HEK293 (cell line): ENCODE data around the gene RNF126.
A peak's percentile ranks its signal among the peaks of the same experiment; 100 is the strongest.

Experiments
- CTCF ChIA-PET: fragments of 350-600 bp; formaldehyde crosslinking; extraction: SDS; loops from one replicate; lab custom pipeline; 2021; ENCODE audit warnings: antibody characterized with exemption; lab: Yijun Ruan, JAX
- POLR2A ChIA-PET: fragments of 300-600 bp; formaldehyde crosslinking; extraction: SDS; loops from one replicate; lab custom pipeline; 2020; ENCODE audit warnings: antibody characterized with exemption, inconsistent platforms; lab: Yijun Ruan, JAX
- H3K27ac ChIP-seq: fragments of 200-500 bp; sonication (Bioruptor generic); 2 replicates; pipeline ENCODE4 v1.5.1; 2014; ENCODE audit warnings: low read depth, low read length, control low read depth, inconsistent platforms; ENCODE audit errors: extremely low read depth
- H3K36me3 ChIP-seq, 2 experiments: fragments of 200-500 bp in 1 of 2; sonication (Bioruptor generic) in 1 of 2; 1 replicate in 1 of 2; 2 replicates in 1 of 2; pipeline ENCODE4 v1.5.1; 2014 to 2017; ENCODE audit warnings: inconsistent platforms in 2 of 2, low read length in 2 of 2; ENCODE audit not compliant: control insufficient read depth in 2 of 2, insufficient read depth in 1 of 2
- H3K4me1 ChIP-seq: fragments of 200-500 bp; sonication (Bioruptor generic); 2 replicates; pipeline ENCODE4 v1.5.1; 2014; ENCODE audit warnings: mild to moderate bottlenecking, low read length, inconsistent platforms; ENCODE audit not compliant: control insufficient read depth, insufficient read depth
- H3K4me3 ChIP-seq: 2 replicates; pipeline ENCODE4 v1.5.1; 2011; ENCODE audit warnings: low read depth, mild to moderate bottlenecking, control low read depth, low read length, moderate library complexity
- H3K9me3 ChIP-seq: fragments of 200-500 bp; sonication (Bioruptor generic); 2 replicates; pipeline ENCODE4 v1.5.1; 2014; ENCODE audit warnings: low read depth, low read length, inconsistent platforms; ENCODE audit not compliant: control insufficient read depth, insufficient read depth
- GFI1B ChIP-seq: fragments of 450-650 bp; formaldehyde crosslinking; IDR thresholded peaks from 2 replicates; pipeline ENCODE4 v1.5.1; 2016; ENCODE audit warnings: missing biosample characterization, missing genetic modification characterization
- HOXC10 ChIP-seq: sonication (generic); formaldehyde crosslinking; IDR thresholded peaks from 2 replicates; pipeline ENCODE4 v1.8.1; 2023; ENCODE audit warnings: mild to moderate bottlenecking, missing genetic modification reagents
- KLF1 ChIP-seq: fragments of 450-650 bp; formaldehyde crosslinking; IDR thresholded peaks from 2 replicates; pipeline ENCODE4 v1.5.1; 2016; ENCODE audit warnings: missing biosample characterization, missing genetic modification characterization
- KLF9 ChIP-seq: fragments of 450-650 bp; formaldehyde crosslinking; IDR thresholded peaks from 2 replicates; pipeline ENCODE4 v1.5.1; 2016; ENCODE audit warnings: missing biosample characterization, missing genetic modification characterization, low read depth
- PRDM1 ChIP-seq: fragments of 450-650 bp; formaldehyde crosslinking; IDR thresholded peaks from 2 replicates; pipeline ENCODE4; 2016; ENCODE audit warnings: missing biosample characterization, missing genetic modification characterization
- ZBTB1 ChIP-seq: fragments of 450-650 bp; formaldehyde crosslinking; IDR thresholded peaks from 2 replicates; pipeline ENCODE4 v1.5.1; 2016; ENCODE audit warnings: missing biosample characterization, missing genetic modification characterization
- ZBTB8A ChIP-seq: fragments of 450-650 bp; formaldehyde crosslinking; IDR thresholded peaks from 2 replicates; pipeline ENCODE4 v1.5.1; 2016; ENCODE audit warnings: missing biosample characterization, missing genetic modification characterization
- ZIC2 ChIP-seq: fragments of 450-650 bp; formaldehyde crosslinking; IDR thresholded peaks from 2 replicates; pipeline ENCODE4 v1.5.1; 2016; ENCODE audit warnings: missing biosample characterization, missing genetic modification characterization
- ZNF174 ChIP-seq: fragments of 450-650 bp; formaldehyde crosslinking; IDR thresholded peaks from 2 replicates; pipeline ENCODE4 v1.5.0; 2017; ENCODE audit warnings: missing biosample characterization, mild to moderate bottlenecking, missing genetic modification characterization
- ZNF335 ChIP-seq: fragments of 450-650 bp; formaldehyde crosslinking; conservative IDR thresholded peaks from 2 replicates; pipeline ENCODE4 v1.5.1; 2016; ENCODE audit warnings: missing biosample characterization, missing genetic modification characterization
- ZNF426 ChIP-seq: fragments of 450-650 bp; formaldehyde crosslinking; IDR thresholded peaks from 2 replicates; pipeline ENCODE4 v1.5.1; 2017; ENCODE audit warnings: missing biosample characterization, missing genetic modification characterization, mild to moderate bottlenecking, inconsistent platforms, moderate library complexity
- ZNF521 ChIP-seq: fragments of 450-650 bp; formaldehyde crosslinking; IDR thresholded peaks from 2 replicates; pipeline ENCODE4 v1.5.1; 2017; ENCODE audit warnings: missing biosample characterization, mild to moderate bottlenecking, missing genetic modification characterization
- ZNF529 ChIP-seq: fragments of 450-650 bp; formaldehyde crosslinking; IDR thresholded peaks from 2 replicates; pipeline ENCODE4 v1.5.1; 2017; ENCODE audit warnings: missing genetic modification characterization, missing biosample characterization; ENCODE audit not compliant: insufficient replicate concordance
- ZNF544 ChIP-seq: fragments of 450-650 bp; formaldehyde crosslinking; IDR thresholded peaks from 2 replicates; pipeline ENCODE4 v1.5.0; 2017; ENCODE audit warnings: missing biosample characterization, missing genetic modification characterization
- ZNF600 ChIP-seq: fragments of 450-650 bp; formaldehyde crosslinking; IDR thresholded peaks from 2 replicates; pipeline ENCODE4 v1.5.1; 2016; ENCODE audit warnings: missing biosample characterization, missing genetic modification characterization
- ZNF623 ChIP-seq: fragments of 450-650 bp; formaldehyde crosslinking; IDR thresholded peaks from 2 replicates; pipeline ENCODE4 v1.5.1; 2016; ENCODE audit warnings: missing biosample characterization, missing genetic modification characterization
- ZNF658 ChIP-seq: fragments of 450-650 bp; formaldehyde crosslinking; IDR thresholded peaks from 2 replicates; pipeline ENCODE4; 2016; ENCODE audit warnings: missing biosample characterization, missing genetic modification characterization
- ZNF768 ChIP-seq: fragments of 450-650 bp; formaldehyde crosslinking; IDR thresholded peaks from 2 replicates; pipeline ENCODE4 v1.5.1; 2018; ENCODE audit warnings: missing biosample characterization, mild to moderate bottlenecking, missing genetic modification characterization
- TF ChIP-seq, protein P1 (sequence below): fragments of 450-650 bp; formaldehyde crosslinking; IDR thresholded peaks from 2 replicates; pipeline ENCODE4 v1.5.1; 2016; ENCODE audit warnings: missing biosample characterization, missing genetic modification characterization
- TF ChIP-seq, protein P2 (sequence below): fragments of 450-650 bp; formaldehyde crosslinking; IDR thresholded peaks from 2 replicates; pipeline ENCODE4 v1.5.1; 2016; ENCODE audit warnings: missing biosample characterization, missing genetic modification characterization, borderline replicate concordance
- TF ChIP-seq, protein P3 (sequence below): fragments of 450-650 bp; formaldehyde crosslinking; IDR thresholded peaks from 2 replicates; pipeline ENCODE4 v1.5.1; 2016; ENCODE audit warnings: missing biosample characterization, missing genetic modification characterization
- TF ChIP-seq, protein P4 (sequence below): fragments of 450-650 bp; formaldehyde crosslinking; IDR thresholded peaks from 2 replicates; pipeline ENCODE4 v1.5.0; 2017; ENCODE audit warnings: missing biosample characterization, missing genetic modification characterization, borderline replicate concordance
- TF ChIP-seq, protein P5 (sequence below): fragments of 450-650 bp; formaldehyde crosslinking; IDR thresholded peaks from 2 replicates; pipeline ENCODE4 v1.5.1; 2016; ENCODE audit warnings: missing biosample characterization, missing genetic modification characterization

Gene RNF126

DNA sequence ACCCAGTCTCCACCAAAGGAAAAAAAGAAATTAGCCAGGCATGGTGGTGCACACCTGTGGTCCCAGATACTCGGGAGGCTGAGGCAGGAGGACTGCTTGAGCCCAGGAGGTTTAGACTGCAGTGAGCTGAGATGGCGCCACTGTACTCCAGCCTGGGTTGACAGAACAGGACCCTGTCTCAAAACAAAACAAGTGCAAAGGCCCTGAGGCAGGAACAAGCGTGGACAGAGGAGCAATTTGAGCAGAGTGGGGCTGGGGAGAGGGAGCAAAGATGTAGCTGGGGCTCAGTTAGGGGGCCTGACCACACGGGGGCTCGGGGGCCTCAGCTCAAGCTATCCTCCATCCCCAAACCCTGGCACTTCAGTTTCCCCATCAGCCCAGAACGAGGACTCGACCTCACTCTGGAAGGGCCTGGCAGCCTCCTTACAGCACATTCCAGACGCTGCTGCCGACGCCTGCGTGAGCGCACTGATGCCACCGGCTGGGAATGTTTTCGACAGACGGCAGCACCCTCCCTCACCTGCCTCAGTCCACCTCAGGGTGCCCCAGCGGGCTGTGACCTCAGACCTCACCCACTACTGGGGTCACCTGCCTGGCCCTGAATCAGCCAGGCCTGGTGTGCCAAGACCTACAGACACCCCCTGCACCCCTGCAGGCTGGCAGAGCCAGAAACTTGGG, 27.9 kb downstream of the RNF126 start:
- POLR2A ChIA-PET = no interaction called here
- H3K36me3 ChIP-seq = peaks cover 8 to 15% of the 10 kb centered on the region in 2 experiments; a peak in 2 of 3 replicates
- TF ChIP-seq ZNF174 = no peak
- TF ChIP-seq PRDM1 (tag by site-specific recombination) = no peak
- no peak for TF ChIP-seq GFI1B (tag by site-specific recombination)
- TF ChIP-seq ZNF623 (tag by site-specific recombination) = peak; percentile 94
- peak; percentile 35; the same call in 1 of the 2 replicates for TF ChIP-seq ZNF600 (tag by site-specific recombination)
- no peak overlapping the region for H3K27ac ChIP-seq
- no peaks in the 10 kb centered on the region for H3K9me3 ChIP-seq
- no peak overlapping the region for H3K4me3 ChIP-seq
- peaks cover 3% of the 10 kb centered on the region; the same call in 1 of the 2 replicates for H3K4me1 ChIP-seq
- CTCF ChIA-PET = no interaction called here

DNA sequence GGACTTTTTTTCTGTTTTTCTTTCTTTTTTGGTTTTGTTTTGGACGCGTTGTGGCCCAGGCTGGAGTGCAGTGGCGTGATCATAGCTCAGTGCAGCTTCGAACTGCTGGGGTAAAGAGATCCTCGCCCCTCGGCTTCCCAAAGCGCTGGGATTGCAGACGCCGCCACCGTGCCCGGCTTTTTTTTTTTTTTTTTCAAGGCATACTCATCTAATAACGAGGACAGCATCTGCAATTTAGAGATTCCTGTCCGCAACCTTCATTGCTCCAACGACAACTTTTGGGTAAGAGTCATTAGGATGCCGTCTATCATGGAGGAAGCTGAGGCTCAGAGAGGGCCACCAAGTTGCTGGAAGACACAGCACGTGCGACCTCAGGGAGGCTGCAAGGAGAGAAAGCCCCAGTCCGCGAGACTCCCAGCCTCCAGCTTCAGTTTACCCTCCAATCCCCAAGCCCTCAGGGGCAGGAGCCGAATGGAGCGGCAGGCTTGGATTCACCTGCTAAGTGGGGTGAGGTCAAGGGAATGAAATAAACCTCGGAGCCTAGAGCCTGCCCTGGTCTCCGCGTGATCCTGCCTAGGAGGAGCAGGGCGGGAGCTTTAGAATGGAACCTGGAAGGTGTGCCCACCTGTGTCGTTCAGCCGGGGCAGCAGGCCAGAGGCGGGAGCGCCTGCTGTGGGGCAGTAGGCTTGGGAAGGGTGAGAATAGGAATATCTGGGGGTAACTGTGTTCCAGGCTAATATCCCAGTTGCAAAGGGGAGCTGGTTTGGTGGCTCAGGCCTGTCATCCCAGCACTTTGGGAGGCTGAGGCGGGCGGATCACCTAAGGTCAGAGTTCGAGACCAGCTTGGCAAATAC, 29.0 kb downstream of the RNF126 start:
- POLR2A ChIA-PET = interaction anchor here (0.6 to 0.9 kb wide), 5 partner anchors 22 to 204 kb away, joined by 3 to 8 read pairs (median 3); no protein-coding TSS in a partner anchor
- no peaks in the 10 kb centered on the region for H3K9me3 ChIP-seq
- H3K4me3 ChIP-seq = peak overlapping the region; percentile 69
- CTCF ChIA-PET = interaction anchor here (0.6 to 1.7 kb wide), 3 partner anchors 46 to 582 kb away, joined by 3 read pairs; no protein-coding TSS in a partner anchor
- H3K27ac ChIP-seq = peak overlapping the region; percentile 11; the same call in 1 of the 2 replicates
- H3K36me3 ChIP-seq = peaks cover 8 to 26% of the 10 kb centered on the region in 2 experiments; a peak in 2 of 3 replicates
- H3K4me1 ChIP-seq = peaks cover 3% of the 10 kb centered on the region; the same call in 1 of the 2 replicates
- no peak for TF ChIP-seq ZNF521 (tag by site-specific recombination)
- peak; percentile 89 for TF ChIP-seq ZNF335 (tag by site-specific recombination)
- TF ChIP-seq KLF9 (tag by site-specific recombination) = no peak
- TF ChIP-seq, protein P1, sequence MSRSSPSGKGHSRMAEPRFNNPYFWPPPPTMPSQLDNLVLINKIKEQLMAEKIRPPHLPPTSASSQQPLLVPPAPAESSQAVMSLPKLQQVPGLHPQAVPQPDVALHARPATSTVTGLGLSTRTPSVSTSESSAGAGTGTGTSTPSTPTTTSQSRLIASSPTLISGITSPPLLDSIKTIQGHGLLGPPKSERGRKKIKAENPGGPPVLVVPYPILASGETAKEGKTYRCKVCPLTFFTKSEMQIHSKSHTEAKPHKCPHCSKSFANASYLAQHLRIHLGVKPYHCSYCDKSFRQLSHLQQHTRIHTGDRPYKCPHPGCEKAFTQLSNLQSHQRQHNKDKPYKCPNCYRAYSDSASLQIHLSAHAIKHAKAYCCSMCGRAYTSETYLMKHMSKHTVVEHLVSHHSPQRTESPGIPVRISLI (tag by site-specific recombination) = peak; percentile 87
- no peak for TF ChIP-seq ZBTB8A
- peak; percentile 74; the same call in 1 of the 2 replicates for TF ChIP-seq ZNF768
- no peak for TF ChIP-seq ZBTB1
- no peak for TF ChIP-seq HOXC10 (CRISPR knock-in tag)
- TF ChIP-seq, protein P2, sequence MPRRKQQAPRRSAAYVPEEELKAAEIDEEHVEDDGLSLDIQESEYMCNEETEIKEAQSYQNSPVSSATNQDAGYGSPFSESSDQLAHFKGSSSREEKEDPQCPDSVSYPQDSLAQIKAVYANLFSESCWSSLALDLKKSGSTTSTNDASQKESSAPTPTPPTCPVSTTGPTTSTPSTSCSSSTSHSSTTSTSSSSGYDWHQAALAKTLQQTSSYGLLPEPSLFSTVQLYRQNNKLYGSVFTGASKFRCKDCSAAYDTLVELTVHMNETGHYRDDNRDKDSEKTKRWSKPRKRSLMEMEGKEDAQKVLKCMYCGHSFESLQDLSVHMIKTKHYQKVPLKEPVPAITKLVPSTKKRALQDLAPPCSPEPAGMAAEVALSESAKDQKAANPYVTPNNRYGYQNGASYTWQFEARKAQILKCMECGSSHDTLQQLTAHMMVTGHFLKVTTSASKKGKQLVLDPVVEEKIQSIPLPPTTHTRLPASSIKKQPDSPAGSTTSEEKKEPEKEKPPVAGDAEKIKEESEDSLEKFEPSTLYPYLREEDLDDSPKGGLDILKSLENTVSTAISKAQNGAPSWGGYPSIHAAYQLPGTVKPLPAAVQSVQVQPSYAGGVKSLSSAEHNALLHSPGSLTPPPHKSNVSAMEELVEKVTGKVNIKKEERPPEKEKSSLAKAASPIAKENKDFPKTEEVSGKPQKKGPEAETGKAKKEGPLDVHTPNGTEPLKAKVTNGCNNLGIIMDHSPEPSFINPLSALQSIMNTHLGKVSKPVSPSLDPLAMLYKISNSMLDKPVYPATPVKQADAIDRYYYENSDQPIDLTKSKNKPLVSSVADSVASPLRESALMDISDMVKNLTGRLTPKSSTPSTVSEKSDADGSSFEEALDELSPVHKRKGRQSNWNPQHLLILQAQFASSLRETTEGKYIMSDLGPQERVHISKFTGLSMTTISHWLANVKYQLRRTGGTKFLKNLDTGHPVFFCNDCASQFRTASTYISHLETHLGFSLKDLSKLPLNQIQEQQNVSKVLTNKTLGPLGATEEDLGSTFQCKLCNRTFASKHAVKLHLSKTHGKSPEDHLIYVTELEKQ (tag by site-specific recombination) = no peak
- TF ChIP-seq ZNF426 (tag by site-specific recombination) = no peak
- TF ChIP-seq, protein P3, sequence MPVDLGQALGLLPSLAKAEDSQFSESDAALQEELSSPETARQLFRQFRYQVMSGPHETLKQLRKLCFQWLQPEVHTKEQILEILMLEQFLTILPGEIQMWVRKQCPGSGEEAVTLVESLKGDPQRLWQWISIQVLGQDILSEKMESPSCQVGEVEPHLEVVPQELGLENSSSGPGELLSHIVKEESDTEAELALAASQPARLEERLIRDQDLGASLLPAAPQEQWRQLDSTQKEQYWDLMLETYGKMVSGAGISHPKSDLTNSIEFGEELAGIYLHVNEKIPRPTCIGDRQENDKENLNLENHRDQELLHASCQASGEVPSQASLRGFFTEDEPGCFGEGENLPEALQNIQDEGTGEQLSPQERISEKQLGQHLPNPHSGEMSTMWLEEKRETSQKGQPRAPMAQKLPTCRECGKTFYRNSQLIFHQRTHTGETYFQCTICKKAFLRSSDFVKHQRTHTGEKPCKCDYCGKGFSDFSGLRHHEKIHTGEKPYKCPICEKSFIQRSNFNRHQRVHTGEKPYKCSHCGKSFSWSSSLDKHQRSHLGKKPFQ (tag by site-specific recombination) = no peak
- no peak for TF ChIP-seq ZNF658 (tag by site-specific recombination)
- TF ChIP-seq ZNF544 (tag by site-specific recombination) = no peak
- TF ChIP-seq KLF1 (tag by site-specific recombination) = no peak
- TF ChIP-seq, protein P4, sequence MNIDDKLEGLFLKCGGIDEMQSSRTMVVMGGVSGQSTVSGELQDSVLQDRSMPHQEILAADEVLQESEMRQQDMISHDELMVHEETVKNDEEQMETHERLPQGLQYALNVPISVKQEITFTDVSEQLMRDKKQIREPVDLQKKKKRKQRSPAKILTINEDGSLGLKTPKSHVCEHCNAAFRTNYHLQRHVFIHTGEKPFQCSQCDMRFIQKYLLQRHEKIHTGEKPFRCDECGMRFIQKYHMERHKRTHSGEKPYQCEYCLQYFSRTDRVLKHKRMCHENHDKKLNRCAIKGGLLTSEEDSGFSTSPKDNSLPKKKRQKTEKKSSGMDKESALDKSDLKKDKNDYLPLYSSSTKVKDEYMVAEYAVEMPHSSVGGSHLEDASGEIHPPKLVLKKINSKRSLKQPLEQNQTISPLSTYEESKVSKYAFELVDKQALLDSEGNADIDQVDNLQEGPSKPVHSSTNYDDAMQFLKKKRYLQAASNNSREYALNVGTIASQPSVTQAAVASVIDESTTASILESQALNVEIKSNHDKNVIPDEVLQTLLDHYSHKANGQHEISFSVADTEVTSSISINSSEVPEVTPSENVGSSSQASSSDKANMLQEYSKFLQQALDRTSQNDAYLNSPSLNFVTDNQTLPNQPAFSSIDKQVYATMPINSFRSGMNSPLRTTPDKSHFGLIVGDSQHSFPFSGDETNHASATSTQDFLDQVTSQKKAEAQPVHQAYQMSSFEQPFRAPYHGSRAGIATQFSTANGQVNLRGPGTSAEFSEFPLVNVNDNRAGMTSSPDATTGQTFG (tag by site-specific recombination) = no peak
- TF ChIP-seq ZIC2 = no peak
- no peak for TF ChIP-seq ZNF529 (tag by site-specific recombination)
- TF ChIP-seq, protein P5, sequence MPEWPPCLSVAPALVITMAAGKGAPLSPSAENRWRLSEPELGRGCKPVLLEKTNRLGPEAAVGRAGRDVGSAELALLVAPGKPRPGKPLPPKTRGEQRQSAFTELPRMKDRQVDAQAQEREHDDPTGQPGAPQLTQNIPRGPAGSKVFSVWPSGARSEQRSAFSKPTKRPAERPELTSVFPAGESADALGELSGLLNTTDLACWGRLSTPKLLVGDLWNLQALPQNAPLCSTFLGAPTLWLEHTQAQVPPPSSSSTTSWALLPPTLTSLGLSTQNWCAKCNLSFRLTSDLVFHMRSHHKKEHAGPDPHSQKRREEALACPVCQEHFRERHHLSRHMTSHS = no peak
